Keratinocyte (primary cell): Measurements from ENCODE around the gene QSOX1.

Experiments used
- EZH2 ChIP-seq: IDR thresholded peaks from one replicate; pipeline ENCODE4 v1.6.1; 2012; ENCODE audit warnings: inconsistent platforms, mild to moderate bottlenecking, low read length, moderate library complexity
- TF ChIP-seq, protein P1 (sequence below), 3 experiments: IDR thresholded peaks in 1 of 3; conservative IDR thresholded peaks in 1 of 3; optimal IDR thresholded peaks in 1 of 3; 2 replicates in 2 of 3; 3 replicates in 1 of 3; pipeline versions ENCODE3 to v1.5.1; 2011; ENCODE audit warnings: low read length in 3 of 3, mild to moderate bottlenecking in 3 of 3, moderate library complexity in 2 of 3, control low read depth in 1 of 3, inconsistent platforms in 1 of 3; ENCODE audit not compliant: insufficient read depth in 2 of 3; ENCODE audit errors: extremely low read depth in 1 of 3

DNA sequence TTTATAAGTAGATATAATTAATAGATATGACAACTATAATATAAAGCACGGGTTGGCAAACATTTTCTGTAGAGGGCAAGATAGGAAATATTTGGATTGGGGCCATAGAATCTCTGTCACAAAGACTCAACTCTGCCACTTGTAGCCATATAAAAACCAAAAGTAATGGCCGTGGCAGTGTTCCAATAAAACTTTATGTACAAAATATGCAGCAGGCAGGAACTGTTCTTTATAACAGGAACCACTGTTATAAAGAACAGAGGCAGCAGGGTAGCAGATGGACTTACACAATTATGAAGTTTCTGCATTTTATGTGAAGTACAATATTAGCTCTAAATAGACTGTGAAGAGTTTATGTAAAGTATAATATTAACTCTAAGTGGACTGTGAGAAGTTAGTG, 16.9 kb upstream of the QSOX1 start:
- TF ChIP-seq, protein P1, sequence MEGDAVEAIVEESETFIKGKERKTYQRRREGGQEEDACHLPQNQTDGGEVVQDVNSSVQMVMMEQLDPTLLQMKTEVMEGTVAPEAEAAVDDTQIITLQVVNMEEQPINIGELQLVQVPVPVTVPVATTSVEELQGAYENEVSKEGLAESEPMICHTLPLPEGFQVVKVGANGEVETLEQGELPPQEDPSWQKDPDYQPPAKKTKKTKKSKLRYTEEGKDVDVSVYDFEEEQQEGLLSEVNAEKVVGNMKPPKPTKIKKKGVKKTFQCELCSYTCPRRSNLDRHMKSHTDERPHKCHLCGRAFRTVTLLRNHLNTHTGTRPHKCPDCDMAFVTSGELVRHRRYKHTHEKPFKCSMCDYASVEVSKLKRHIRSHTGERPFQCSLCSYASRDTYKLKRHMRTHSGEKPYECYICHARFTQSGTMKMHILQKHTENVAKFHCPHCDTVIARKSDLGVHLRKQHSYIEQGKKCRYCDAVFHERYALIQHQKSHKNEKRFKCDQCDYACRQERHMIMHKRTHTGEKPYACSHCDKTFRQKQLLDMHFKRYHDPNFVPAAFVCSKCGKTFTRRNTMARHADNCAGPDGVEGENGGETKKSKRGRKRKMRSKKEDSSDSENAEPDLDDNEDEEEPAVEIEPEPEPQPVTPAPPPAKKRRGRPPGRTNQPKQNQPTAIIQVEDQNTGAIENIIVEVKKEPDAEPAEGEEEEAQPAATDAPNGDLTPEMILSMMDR (optimal IDR thresholded peaks at IDR 0.05 in 1 of 3, IDR thresholded peaks at IDR 0.05 in 1 of 3, conservative IDR thresholded peaks at IDR 0.05 in 1 of 3; ENCODE audit: extremely low read depth in 1 of 3, insufficient read depth in 2 of 3, low read length in 3 of 3) = no peak
- no peak for TF ChIP-seq EZH2
